Activated CD8-positive, alpha-beta memory T cell treated with anti-CD3 and anti-CD28 coated beads, Interleukin-2, amount 50 U/mL, for 24 hours (primary cell): ENCODE measurements around the gene IGSF21.

ENCODE experiments used
- DNase-seq: peaks from one replicate; pipeline ENCODE4 v3.0.0-alpha.2; 2020; ENCODE audit errors: extremely low read depth

The IGSF21 gene

DNA sequence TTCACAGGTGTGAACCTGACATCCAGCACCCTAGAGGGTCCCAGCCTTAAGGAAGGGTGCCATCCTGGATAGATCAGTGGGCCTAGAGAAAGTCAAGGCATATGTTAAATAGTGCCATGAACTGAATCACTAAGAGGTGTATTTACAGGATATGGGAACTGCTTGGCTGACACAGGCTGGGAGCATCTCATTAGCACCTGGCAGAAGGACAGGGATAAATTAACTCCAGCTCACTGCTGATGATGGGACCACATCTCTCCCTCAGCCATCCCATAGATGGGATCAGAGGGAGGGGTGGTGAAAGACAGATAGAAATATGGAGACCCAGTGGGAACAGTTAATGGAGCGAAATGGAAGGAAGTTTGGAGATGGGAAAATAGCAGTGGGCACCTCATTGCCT is 122.0 kb downstream of the IGSF21 start:
- DNase-seq = no peak

DNA sequence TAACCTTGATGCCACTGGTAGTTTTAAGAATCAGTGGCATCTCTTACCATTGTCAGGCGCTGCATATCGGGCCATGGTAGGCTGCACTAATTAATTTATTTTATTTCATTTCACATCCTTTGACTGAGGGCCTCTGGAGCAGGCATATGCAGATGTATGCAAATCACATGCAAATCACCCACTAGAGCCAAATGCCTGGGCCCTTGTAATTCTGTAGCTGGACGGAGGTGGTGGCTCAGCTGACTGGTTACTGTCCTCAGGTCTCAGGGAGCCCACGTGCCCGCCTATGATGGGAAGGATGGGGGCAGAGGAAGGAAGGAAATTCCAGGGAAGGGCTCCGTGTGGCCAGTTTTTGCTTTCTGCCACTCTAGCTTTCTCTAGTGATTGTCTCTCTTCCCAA is 122.7 kb downstream of the IGSF21 start:
- no peak for DNase-seq

DNA sequence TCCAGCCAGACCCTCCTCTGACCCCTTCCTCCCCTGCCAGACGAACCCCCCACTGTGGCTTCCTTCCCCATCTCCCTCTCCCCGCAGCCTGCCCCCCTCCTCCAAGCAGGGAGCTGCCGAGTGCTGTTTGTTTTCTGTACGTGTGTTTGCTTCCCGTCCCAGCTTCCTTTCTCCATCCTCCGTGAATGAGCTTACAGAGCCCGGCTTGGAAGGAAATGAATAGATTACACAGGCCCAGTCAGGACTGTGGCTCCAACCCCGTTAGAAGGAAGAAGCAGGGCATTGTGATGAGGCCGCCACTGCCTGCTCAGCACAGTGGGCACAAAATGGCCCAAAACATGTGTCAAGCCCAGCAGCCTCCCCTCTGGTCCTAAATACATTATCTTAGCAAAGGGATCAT is 123.2 kb downstream of the IGSF21 start:
- DNase-seq = no peak

DNA sequence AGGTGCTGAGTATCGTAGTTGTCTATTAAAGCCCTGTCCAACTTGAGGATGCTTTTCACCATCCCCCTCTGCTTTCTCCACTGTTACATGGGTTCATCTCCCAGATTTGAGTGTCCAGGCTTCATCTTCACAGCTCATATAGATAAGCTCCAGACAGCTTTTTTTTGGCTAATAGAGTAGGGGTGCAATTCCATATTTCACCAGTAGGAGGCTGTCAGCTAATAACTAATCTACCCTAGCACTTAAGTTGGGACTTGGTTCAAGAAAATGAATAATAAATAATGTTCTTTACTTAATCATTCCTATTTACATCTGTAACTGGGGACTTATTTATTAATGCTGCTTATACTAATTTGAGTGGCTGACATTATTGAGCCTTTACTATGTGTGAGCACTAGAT is 124.5 kb downstream of the IGSF21 start:
- no peak for DNase-seq

DNA sequence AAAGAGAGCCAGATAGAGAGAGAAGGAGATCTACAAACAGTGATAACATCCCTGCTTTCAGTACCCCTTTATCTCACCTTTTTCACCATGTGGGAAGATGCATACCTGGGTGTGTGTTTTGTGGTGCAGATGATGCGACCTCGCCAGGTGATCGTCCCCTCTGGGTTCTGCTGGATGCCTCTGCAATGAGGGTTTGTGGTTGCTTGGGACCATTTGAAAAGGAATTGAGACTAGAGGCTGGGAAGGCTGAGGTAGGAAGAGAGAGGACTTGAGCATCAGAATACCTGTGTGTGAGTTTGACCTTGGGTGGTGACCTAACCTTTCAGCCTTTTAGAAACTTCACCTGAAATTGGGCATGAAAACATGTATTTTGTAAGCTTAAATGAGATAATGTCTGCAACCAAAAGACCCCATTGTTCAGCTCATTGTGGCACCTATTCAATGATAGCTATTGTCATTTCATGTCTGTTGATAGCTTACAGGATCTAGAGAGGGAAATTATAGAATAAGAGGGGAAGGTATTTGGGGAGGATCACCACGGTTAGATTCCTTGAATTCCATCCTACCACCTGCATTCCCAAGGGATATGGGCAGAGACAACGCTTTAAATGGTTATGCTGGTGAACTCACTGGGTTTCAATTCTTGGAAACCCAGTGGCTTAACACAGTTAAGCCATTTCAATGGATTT is 125.7 kb downstream of the IGSF21 start:
- DNase-seq = no peak

DNA sequence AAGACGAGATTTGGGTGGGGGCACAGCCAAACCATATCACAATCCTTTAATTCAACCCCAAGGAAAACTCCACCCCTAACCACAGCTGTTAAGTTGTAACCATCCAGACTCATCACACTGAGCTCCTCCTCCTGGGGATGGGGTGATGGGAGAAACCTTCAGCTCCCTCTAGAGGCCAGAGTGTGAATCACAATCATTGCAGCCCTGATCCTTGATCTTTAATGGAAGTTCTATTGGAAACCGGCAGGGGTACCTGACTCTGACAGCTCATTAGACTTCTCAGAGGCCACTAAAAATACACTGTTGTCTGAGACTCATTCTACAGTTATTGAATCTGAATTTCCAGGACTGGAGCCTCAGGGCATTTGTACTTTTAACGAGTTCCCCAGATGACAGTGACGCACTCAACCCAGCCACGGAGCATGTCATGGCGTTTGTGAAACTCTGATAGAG is 127.2 kb downstream of the IGSF21 start:
- no peak for DNase-seq

DNA sequence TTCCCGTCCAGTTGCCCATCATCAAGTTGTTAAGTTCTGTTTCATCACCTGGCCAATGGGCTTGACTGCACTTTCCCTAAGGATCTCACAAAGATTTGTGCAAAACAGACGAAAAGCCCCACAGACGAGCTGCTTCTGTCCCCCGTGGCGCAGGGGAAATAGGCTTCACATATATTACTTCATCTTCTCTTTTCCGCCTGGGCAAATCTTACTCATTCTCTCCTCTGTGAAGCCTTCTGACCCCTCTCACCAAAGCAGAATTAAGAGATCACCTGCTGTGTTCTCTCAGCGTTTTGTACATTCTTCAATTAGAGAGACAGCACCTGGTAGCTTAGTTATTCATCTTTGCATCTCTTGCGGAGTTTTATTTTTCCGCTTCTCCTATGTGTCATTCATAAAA is 129.8 kb downstream of the IGSF21 start:
- no peak for DNase-seq

DNA sequence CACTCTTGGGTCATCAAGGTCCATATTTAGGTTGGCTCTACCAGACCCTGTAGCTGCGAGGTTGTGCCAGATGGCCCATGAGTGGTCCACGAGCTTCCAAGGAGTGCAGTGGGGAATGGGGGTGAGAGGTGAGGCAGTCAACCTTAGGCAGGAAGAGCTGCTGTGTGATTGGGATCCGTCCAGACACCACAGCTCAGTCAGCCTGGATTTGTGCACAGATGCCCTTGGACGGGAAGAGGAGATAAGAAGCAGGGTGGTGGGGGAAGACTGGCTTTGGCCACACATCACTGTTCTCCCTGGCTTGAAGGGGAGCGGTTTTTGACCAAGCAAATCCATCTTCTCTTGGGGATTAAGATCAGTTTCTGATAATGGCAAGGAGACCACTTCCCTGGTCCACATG is 130.6 kb downstream of the IGSF21 start:
- DNase-seq = no peak

DNA sequence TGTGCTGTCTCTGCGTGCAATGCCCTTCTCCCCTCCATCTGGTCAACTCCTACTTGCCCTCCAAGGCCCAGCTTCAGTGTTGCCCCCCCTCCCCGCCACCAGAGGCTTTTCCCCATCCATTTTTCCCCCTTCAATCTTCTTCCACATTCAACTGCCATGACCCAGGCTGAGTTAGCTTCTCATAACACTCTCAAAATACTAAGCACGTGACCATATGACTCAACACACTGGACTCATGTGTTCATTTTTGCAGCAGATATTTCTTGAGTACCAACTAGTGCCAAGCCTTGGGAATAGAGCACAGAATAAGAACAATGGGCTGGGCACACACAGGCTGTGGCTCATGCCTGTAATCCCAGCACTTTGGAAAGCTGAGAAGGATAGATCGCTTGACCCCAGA is 132.1 kb downstream of the IGSF21 start:
- no peak for DNase-seq

DNA sequence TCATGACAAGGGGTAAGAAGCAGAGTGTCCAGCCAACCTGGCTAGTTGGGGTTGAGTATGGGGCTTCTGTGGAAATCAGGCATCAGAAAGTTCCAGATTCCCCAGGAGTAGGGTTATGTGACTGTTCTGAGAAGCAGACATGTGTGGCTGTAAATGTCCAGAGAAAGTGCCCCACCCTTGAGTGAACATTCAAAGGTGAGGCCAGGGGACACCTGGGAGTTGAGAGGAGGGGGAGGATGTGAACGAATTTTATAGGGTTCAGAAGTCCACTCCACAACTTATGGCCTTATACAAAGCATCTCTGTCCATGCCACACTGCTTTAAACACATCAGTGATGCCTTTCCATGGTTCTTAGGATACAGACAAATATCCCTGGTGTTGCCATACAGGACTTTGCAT is 133.3 kb downstream of the IGSF21 start:
- DNase-seq = no peak

DNA sequence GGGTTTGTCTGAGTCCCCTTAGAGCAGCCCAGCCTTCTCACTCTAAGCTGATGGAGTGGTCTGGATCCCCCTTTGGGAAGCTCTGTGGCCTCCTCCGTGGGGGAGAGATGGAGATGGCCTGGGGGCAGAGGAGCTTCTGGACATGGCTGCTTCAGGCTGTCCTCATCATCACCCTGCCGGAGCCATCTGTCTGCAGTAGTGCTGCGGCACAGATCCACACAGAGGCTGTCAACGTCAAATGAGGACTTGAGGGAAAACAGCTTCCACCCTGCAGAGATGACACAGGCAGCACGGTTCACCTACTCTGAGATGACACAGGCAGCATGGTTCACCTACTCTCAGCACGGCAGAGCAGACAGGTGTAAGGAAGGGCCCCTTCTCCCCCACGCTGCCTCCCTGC is 134.3 kb downstream of the IGSF21 start:
- no peak for DNase-seq

DNA sequence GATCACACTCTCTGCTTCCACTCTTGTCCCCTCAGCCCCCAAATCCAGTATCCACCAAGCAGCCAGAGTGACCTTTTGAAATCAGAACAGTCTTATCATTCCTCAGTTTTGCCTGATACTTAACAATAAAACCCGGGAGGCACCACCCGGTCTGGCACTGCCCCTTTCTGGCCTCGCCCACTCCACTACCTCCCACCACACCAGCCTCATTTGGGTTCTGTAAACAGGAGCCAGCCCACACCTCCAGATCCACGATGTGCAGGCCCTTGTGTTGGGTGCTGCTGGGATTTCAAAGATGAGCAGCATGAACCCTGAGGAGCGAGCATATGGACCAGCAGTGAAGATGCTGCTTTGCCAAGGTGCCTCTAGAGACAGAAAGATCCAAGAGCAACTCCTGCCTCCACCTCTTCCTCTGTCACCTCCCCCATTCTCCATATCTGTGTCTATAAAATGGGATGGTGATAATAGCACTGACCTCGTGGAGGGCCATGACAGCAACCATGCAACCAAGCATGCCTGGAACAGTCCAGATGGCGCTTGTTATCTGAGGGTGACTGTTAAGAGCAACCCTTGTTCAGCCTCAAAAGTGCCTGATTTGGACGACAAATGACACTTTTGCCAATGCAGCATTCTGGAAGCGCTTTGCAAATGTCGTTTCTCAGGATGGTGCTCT is 136.0 kb downstream of the IGSF21 start:
- no peak for DNase-seq

DNA sequence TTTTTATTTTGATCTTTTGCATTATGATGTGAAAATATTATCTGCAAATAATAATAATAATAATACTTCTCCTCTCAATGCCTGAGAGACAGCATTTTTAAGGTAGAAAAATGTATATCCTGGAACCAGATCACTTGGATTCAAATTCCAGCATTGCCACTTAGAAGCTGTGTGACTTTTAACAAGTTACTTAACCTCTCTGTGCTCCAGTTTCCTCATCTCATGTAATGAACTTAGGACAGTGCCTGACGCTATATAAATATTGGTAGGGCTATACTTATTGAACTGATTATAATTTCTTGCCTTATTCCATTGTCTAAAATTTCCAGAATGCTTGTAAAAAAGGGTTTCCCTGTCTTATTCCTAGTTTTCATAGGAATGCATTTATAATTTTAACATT is 137.2 kb downstream of the IGSF21 start:
- DNase-seq = no peak

DNA sequence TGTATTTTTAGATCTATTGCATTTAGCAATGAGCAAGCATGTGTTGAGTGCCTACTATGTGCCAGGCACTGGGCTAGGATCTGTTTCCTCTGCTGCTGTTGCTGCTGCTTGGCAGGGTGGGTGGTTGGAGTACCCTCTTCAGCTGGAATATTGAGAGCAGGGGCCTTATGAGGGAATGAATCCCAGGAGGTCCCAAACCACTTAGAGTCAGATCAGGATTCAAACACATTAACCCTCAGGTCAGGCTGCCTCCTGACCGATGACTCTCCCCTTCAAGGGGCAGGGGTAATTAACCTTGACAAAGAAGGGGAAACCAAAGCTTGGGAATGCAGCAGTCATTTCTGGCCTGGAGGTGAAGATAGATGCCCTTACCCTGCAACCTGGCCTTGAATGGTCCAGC is 138.0 kb downstream of the IGSF21 start:
- DNase-seq = no peak

DNA sequence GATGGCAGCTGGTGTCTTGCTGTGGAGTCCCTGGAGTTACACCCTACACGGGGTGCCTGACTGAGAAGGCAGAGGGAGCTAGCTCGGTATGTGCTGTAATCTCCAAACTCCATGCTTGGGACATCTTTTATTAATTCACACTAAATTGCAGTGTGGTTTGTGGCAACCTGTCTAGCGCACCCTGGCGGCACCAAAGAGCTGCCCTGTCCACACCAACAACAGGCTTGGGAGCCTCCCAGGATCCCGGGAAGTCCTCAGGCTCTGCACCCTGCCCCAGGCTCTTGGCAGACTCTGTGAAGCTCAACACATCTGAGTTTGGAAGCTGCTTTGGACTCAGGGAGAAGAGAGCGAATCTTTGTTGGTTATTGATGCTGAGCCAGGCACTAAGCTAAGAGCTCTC is 138.9 kb downstream of the IGSF21 start:
- DNase-seq = no peak

DNA sequence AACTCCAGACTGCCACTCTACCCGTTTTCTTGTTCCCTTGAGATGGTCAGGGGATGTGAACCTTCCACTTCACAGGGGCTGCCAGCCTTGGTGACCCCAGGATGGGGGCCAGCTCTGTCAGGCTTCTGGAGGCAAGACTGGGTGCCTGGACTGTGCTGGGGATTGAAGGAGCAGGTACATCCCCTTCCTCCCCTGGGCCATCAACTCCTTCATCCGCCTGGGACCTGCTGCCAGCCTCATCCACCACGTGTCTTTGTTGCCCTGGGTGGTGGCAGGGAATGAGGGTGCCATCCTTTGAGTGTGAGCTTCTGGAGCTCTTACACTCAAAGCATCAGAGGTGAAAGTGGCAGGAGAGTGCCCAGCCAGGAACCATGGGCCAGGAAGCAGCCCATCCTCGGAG is 139.6 kb downstream of the IGSF21 start:
- no peak for DNase-seq

DNA sequence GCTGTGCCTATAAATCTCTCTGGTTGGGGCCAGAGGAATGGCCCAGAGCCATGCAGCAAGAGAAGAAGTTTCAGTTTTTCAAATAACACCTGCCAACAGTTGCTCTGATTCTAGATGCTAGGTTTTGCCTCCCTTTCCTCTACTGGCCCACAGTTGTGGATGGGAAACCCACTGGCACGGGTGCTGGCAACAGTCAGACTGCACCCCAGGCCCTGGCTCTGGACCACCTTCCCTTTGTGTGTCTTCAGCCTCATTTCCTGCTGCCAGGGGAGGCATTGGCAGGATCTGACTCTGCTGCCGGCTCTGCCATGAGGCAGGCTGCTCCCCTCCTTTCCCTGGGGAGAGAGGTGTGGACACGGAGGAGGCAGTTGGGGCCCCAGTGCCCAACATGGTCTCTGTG is 142.0 kb downstream of the IGSF21 start:
- no peak for DNase-seq

DNA sequence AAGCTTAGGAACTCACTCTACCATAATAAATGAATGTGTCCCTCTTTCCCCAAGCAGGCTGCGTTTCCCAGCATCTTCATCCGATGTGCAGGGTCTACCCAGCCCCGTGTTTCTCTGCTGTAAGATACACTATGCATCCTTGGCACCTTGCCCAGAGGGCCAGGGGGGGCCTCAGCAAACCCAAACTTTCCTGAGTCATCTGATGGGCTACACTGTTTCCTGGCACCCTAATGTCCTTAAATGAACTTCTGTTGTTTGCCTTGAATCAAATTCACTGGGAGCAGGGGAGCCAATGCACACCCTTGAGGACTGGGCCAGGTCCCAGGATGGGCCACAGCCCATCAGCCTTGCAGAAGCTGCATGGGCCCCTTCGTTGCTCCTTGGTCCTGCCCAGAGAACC is 145.5 kb downstream of the IGSF21 start:
- DNase-seq = no peak

DNA sequence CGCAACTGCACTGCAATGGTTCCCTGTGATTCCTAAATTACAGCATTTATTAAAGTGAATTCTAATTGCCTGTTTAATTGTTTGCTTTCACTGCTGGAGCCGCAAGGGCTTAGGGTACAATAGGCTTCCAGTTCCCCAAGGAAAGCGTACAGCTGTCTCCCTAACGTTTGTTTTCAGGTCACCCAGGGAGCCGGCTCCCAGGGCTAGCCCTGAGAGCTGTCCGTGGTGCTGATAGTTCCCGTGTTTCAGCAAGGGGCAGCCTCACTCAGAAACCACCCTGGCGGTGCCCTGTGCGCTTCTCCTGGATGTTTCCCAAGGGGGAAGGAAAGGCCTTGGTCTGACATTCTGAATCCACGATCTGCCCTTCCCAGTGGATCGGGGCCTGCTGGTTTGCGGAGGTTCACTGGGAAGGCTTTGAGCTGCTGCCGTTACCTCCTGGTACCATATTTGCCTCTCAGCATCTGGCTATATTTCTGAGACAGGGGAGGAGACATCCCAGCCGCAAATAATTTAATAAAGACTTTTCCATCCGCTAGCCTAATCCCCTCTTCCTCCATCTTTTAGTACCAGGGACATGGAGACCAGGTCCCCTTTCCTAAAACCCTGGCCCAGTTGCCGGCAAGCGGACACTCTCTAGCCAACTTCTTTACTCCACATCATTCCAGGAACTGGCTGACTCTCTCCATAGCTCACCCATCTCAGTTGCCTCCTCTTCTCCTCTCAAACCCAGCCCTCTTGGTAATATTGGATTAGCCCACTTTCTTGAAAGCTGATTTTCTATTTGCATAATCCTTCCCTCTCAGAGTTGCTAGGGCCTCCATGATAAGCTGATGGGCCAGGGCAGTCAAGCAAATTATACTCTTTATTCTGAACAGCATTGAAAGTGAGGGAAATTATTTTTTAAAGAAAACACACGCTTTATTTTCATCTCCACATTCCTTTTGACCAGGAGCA is 149.0 kb downstream of the IGSF21 start:
- DNase-seq = no peak

DNA sequence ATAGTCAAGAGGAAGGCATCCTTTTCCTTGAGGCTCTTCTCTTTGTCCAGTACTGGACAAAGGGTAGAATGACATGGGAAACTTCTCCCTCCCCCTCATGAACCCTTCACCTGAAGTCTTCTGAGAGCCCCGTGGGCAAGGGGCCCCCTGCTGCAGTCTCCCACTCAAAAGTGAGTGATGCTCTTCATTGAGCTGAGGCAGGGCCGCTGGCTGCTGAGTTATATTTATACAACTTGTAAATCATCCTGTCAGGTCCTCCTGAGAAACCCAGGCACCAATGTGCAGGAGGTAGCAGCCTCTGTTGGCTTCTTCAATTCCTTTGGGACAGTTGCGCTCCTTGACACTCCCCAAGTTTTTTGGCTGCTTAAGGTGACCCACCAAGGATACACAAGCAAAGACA is 150.2 kb downstream of the IGSF21 start:
- DNase-seq = no peak

DNA sequence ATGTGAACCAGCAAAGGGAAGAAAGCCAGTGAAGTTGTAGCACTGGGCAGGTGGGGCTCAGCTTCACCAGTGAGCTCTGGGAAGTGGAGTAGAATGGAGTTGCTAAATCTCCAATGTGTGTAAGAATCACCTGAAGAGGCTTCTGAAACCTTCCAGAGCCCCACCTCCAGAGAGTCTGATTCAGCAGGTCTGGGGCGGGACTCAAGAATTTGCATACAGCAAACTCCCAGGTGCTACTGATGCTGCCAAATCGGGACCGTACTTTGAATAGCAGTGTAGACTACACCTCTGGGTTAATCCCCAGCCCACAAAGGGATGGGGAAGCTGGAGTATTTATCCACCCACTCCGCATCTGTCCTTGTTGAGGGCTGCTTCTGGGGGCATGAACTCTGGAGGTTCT is 154.3 kb downstream of the IGSF21 start:
- DNase-seq = no peak

DNA sequence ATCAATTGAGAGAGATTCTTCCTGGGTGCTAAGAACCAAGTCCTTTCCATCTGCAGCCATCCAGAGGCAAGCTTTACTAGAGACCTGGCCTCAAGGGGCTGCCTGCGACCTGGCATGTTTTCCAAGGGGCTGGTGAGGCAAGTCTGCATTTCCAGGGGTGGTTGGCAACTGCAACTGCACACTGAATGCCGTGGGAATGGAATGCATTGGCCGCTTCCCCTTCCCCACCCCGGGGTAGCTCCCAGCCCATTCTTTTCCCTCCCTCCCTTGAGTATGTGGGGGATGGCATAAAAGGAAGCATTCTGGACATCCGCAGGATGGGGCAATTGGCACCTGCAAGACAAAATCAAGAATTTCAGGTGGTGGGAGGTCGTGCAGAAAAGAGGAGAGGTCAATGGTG is 155.1 kb downstream of the IGSF21 start:
- DNase-seq = no peak
